ENCODE results near the gene CTTN.

DNA sequence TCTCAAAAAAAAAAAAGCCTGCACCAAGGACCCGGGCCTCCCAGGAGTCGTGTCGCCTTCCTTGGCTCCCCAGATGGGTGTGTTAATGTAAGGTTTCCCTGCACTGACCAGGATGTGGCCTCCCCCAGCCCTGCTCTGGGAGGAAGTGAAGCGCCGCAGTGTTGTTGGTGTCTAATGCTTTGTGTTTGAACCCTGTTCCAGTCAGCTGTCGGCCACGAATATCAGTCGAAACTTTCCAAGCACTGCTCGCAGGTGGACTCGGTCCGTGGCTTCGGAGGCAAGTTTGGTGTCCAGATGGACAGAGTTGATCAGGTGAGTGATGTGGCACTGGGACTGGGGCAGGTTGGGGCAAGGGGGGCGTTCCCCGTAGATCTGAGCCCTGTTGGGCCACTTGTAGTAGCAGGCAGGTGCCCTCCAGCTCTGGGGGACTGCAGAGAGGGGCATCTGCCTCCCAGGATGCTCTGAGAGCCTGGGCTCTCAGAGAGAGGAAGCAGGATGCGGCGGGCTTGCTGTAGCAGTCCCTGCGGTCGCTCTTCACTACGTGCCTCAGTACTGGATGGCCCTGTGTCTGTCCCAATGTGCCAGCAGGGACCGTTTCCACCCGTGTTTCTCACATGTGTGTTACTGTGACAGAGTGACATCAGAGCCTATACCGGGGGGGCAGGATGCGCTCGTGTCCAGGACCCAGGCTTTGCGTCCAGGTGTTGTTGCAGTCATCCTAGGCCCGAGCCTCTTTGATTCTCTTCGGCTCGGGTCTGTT lies 16.2 kb downstream of the CTTN start:
- TF ChIP-seq RFX5 (IDR thresholded peaks at IDR 0.05; ENCODE audit: borderline replicate concordance, low read depth, low read length) (no peak), JUN (IDR thresholded peaks at IDR 0.05; ENCODE audit: low read depth, low read length) (no peak), TAF1 (IDR thresholded peaks at IDR 0.05; ENCODE audit: low read depth, low read length) (no peak), POLR2A (IDR thresholded peaks at IDR 0.05; ENCODE audit: control extremely low read depth in 1 of 2, low read depth in 2 of 2, low read length in 2 of 2) (no peak), ZNF274 (IDR thresholded peaks at IDR 0.05; ENCODE audit: borderline replicate concordance, extremely low read depth, low read length) (no peak), EGR1 (IDR thresholded peaks at IDR 0.05; ENCODE audit: borderline replicate concordance, low read depth, low read length) (no peak), FOSL1 (IDR thresholded peaks at IDR 0.05; ENCODE audit: insufficient read depth, low read depth, low read length) (no peak), MAFK (IDR thresholded peaks at IDR 0.05; ENCODE audit: low read depth, low read length) (no peak)
- TF ChIP-seq, protein P1, sequence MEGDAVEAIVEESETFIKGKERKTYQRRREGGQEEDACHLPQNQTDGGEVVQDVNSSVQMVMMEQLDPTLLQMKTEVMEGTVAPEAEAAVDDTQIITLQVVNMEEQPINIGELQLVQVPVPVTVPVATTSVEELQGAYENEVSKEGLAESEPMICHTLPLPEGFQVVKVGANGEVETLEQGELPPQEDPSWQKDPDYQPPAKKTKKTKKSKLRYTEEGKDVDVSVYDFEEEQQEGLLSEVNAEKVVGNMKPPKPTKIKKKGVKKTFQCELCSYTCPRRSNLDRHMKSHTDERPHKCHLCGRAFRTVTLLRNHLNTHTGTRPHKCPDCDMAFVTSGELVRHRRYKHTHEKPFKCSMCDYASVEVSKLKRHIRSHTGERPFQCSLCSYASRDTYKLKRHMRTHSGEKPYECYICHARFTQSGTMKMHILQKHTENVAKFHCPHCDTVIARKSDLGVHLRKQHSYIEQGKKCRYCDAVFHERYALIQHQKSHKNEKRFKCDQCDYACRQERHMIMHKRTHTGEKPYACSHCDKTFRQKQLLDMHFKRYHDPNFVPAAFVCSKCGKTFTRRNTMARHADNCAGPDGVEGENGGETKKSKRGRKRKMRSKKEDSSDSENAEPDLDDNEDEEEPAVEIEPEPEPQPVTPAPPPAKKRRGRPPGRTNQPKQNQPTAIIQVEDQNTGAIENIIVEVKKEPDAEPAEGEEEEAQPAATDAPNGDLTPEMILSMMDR (IDR thresholded peaks at IDR 0.05; ENCODE audit: control extremely low read depth in 1 of 3, insufficient read depth in 1 of 3, low read depth in 1 of 3, low read length in 3 of 3), result no peak

All from H1 (cell line).